ENCODE data around the gene UBALD1. TPM values are rescaled to one million over a fixed set of nuclear protein-coding genes. Genes with fewer than 3 reads are reported as not detected.

The UBALD1 gene
- total RNA-seq, 1 donor from 2014 or later: 3.7 TPM

DNA sequence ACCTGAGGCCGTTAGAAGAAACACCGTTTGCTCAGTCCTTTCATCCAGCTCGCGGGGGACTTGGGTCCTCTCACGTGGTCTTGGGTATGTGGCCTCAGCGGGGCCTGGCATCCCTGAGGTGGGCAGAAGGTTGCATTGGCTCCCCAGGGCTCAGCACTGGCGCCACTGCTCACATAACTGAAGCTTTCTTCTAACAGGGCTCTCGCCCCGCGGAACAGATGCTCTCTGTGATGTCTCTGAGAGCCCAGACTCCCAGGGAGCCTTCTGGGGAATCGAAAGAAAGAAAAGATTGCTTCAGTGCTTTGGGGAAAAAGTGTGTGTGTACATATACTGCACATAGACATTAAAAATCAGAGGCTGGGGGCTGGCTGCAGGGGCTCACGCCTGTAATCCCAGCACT lies 20.1 kb upstream of the UBALD1 start:
- H3K36me3 ChIP-seq (ENCODE audit: control insufficient read depth, insufficient read depth, low read length): peaks cover 11% of the 10 kb centered on the region

GRCh38 chr16:4633910-4634635 lies 19.4 kb upstream of the UBALD1 start:
- DNase-seq (ENCODE audit: low read depth): no peak
- no peak for FAIRE-seq
- Histone ChIP-seq H3K4me3 (ENCODE audit: low read depth, low read length) (no peak overlapping the region), H3K36me3 (ENCODE audit: control insufficient read depth, insufficient read depth, low read length) (peaks cover 10% of the 10 kb centered on the region), H3K27me3 (ENCODE audit: control insufficient read depth, insufficient read depth, low read length) (no peaks in the 10 kb centered on the region)
- no peak for TF ChIP-seq CTCF (IDR thresholded peaks at IDR 0.05; ENCODE audit: insufficient read depth, low read length, severe bottlenecking)

More for the DNA sequence above, 20.1 kb upstream of the UBALD1 start:
- DNase-seq (ENCODE audit: low read depth): no peak
- no peak for TF ChIP-seq CTCF (IDR thresholded peaks at IDR 0.05; ENCODE audit: insufficient read depth, low read length, severe bottlenecking)
- no peak overlapping the region for H3K4me3 ChIP-seq (ENCODE audit: low read depth, low read length)
- no peaks in the 10 kb centered on the region for H3K27me3 ChIP-seq (ENCODE audit: control insufficient read depth, insufficient read depth, low read length)
- FAIRE-seq: no peak

- Histone ChIP-seq H3K4me3 (ENCODE audit: low read depth, low read length) (no peak overlapping the region), H3K27me3 (ENCODE audit: control insufficient read depth, insufficient read depth, low read length) (no peaks in the 10 kb centered on the region), H3K36me3 (ENCODE audit: control insufficient read depth, insufficient read depth, low read length) (peaks cover 6% of the 10 kb centered on the region)
- FAIRE-seq (no peak), DNase-seq (ENCODE audit: low read depth) (no peak)
- no peak for TF ChIP-seq CTCF (IDR thresholded peaks at IDR 0.05; ENCODE audit: insufficient read depth, low read length, severe bottlenecking)
Measured at GRCh38 chr16:4631444-4631843, 16.8 kb upstream of the UBALD1 start.

- no peaks in the 10 kb centered on the region for H3K36me3 ChIP-seq (ENCODE audit: control insufficient read depth, insufficient read depth, low read length)
- TF ChIP-seq CTCF (IDR thresholded peaks at IDR 0.05; ENCODE audit: insufficient read depth, low read length, severe bottlenecking): no peak
- H3K27me3 ChIP-seq (ENCODE audit: control insufficient read depth, insufficient read depth, low read length): no peaks in the 10 kb centered on the region
- DNase-seq (ENCODE audit: low read depth) (no peak), FAIRE-seq (no peak)
- H3K4me3 ChIP-seq (ENCODE audit: low read depth, low read length): no peak overlapping the region
Measured at GRCh38 chr16:4628283-4628682, 13.6 kb upstream of the UBALD1 start.

DNA sequence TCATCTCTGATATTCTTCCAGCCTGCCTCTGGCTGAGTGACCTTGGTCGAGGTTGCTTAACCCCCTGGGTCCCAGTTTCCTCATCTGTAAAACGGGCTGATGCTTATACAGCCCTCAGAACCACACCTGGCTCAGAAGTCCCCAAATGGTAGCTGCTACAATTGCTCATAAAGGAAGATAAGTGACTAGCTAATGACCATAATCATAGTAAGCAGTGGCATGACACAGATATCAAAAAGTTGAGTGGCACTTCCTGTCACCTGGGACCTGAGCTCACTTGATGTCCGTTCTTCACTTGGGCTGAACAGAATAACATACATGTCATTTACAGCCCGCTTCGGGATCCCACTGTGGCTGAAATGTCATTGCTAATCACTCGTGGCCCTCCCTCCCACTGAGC lies 11.7 kb upstream of the UBALD1 start:
- FAIRE-seq (no peak), DNase-seq (ENCODE audit: low read depth) (no peak)
- TF ChIP-seq CTCF (IDR thresholded peaks at IDR 0.05; ENCODE audit: insufficient read depth, low read length, severe bottlenecking): no peak
- H3K4me3 ChIP-seq (ENCODE audit: low read depth, low read length): no peak overlapping the region
- H3K36me3 ChIP-seq (ENCODE audit: control insufficient read depth, insufficient read depth, low read length): no peaks in the 10 kb centered on the region
- no peaks in the 10 kb centered on the region for H3K27me3 ChIP-seq (ENCODE audit: control insufficient read depth, insufficient read depth, low read length)
